ENCODE measurements around the gene HNRNPA2B1. TPM values are rescaled to one million over a fixed set of nuclear protein-coding genes. Genes with fewer than 3 reads are reported as not detected.
"Not testable (repeated sequence)": the region's sequence is repeated elsewhere in the genome, so short reads cannot be mapped to it uniquely, and the experiment has no call there.

HNRNPA2B1 gene
- total RNA-seq, 1 donor from 2014 or later = 723 TPM

DNA sequence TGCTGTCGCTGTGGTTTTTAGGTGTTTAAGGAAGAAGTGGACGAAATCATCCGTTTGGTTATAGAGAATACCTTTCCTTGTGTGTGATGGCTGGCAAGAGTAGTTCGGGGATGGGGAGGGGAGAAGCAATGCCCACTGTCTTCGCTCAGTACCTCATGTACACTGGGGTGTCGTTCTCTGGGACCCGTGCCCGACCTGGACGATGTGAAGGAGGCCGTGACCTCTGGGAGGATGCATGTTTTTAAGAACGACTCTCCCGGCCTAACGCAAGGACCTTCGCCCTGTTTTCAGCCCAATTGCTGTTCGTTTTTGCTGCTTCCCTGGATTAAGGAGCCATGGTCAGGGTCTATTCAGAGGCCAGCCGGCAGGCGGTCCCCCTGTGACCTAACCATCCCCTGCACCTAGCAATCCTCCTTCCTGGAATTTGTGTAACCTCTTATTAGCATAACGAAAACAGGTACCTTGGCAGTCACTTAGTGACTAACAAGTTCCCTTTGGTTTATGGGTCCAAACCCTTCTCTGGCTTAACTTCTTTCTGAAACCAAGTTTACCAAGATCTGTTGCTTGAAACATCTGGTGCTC is 47.2 kb downstream of the HNRNPA2B1 start:
- no peak for DNase-seq (ENCODE audit: low spot score in 2 of 2, unreplicated experiment in 2 of 2)
- H3K4me3 Mint-ChIP-seq = peak overlapping the region; percentile 67
- H3K27ac Mint-ChIP-seq = no peak overlapping the region
- H3K9me3 Mint-ChIP-seq = no peaks in the 10 kb centered on the region
- no peaks in the 10 kb centered on the region for H3K36me3 Mint-ChIP-seq
- TF ChIP-seq CTCF (IDR thresholded peaks at IDR 0.05; ENCODE audit: unreplicated experiment) = no peak
- peaks cover 43% of the 10 kb centered on the region for H3K27me3 Mint-ChIP-seq (ENCODE audit: low read depth)
- H3K4me1 Mint-ChIP-seq = peaks cover 31% of the 10 kb centered on the region

DNA sequence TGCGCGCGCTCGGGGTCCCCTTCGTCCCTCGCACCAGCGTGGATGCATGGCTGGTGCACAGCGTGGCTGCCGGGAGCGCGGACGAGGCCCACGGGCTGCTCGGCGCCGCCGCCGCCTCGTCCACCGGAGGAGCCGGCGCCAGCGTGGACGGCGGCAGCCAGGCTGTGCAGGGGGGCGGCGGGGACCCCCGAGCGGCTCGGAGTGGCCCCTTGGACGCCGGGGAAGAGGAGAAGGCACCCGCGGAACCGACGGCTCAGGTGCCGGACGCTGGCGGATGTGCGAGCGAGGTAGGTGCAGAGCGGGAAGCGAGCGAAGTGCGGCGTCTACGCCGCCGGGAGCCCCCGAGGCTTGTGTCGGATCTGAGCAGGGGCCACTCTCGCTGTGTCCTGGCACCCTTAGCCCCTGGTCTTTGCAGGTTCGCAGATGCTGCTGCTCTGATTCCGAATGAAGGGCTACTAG is 47.7 kb downstream of the HNRNPA2B1 start:
- DNase-seq (ENCODE audit: low spot score in 2 of 2, unreplicated experiment in 2 of 2); H3K27ac Mint-ChIP-seq; H3K36me3 Mint-ChIP-seq; H3K9me3 Mint-ChIP-seq: not testable (repeated sequence)
- peaks cover 31% of the 10 kb centered on the region for H3K4me1 Mint-ChIP-seq
- peak overlapping the region; percentile 67 for H3K4me3 Mint-ChIP-seq
- H3K27me3 Mint-ChIP-seq (ENCODE audit: low read depth) = peaks cover 43% of the 10 kb centered on the region

- H3K36me3 Mint-ChIP-seq = no peaks in the 10 kb centered on the region
- peak within 1 kb of the TSS; percentile 61 for H3K27ac Mint-ChIP-seq
- H3K9me3 Mint-ChIP-seq = no peaks in the 10 kb centered on the region
- peaks cover 43% of the 10 kb centered on the region for H3K27me3 Mint-ChIP-seq (ENCODE audit: low read depth)
- peak within 1 kb of the TSS; percentile 67 for H3K4me3 Mint-ChIP-seq
- TF ChIP-seq CTCF (IDR thresholded peaks at IDR 0.05; ENCODE audit: unreplicated experiment) = no peak
- peaks cover 31% of the 10 kb centered on the region for H3K4me1 Mint-ChIP-seq
- peak; percentile 51 to 73 for DNase-seq (ENCODE audit: low spot score in 2 of 2, unreplicated experiment in 2 of 2)
Observed at GRCh38 chr7:26151953-26152781, 48.4 kb downstream of the HNRNPA2B1 start, which contains the start of gene NFE2L3. Gene NFE2L3 (plus strand): TSS chr7:26152198. CDS start chr7:26152499, 301 bp downstream.

DNA sequence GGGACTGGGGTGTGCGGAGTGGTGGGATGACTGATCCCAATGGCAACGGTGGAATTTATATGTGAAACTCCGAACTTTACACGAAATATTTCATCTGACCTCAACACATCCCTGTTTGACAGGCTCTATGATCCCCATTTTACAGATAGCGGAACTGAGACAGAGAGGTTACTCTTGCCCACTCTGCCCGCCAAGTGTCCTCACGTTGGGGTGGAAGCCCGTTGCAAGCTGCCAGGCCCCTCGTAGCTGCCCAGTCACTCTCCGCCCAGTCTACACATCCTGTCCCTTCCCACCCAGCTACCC is 48.9 kb downstream of the HNRNPA2B1 start:
- H3K4me3 Mint-ChIP-seq = peak overlapping the region; percentile 65
- H3K4me1 Mint-ChIP-seq = peaks cover 29% of the 10 kb centered on the region
- no peaks in the 10 kb centered on the region for H3K9me3 Mint-ChIP-seq
- DNase-seq (ENCODE audit: low spot score in 2 of 2, unreplicated experiment in 2 of 2) = no peak
- H3K27ac Mint-ChIP-seq = peak overlapping the region; percentile 61
- peaks cover 43% of the 10 kb centered on the region for H3K27me3 Mint-ChIP-seq (ENCODE audit: low read depth)
- no peaks in the 10 kb centered on the region for H3K36me3 Mint-ChIP-seq
- no peak for TF ChIP-seq CTCF (IDR thresholded peaks at IDR 0.05; ENCODE audit: unreplicated experiment)

DNA sequence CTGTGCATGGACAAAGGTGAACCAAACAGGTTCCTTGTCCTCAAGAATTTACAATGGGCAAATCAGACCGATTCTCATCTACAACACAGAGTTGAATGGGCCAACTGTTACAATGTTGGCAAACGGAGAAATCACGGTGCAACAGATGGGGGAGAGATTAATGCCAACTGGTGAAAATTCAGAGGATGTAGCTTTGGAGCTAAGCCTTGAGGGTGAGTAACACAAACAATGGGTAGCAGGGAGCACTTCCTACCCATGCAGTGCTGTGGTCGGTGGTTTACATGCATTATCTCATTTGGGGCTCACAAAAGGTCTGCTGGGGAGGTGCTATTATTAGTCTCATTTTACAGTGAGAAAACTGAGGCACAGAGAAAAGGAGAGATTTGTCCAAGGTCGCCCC is 49.5 kb downstream of the HNRNPA2B1 start:
- Mint-ChIP-seq H3K27me3 (ENCODE audit: low read depth) (peaks cover 43% of the 10 kb centered on the region), H3K4me1 (peaks cover 25% of the 10 kb centered on the region), H3K27ac (no peak overlapping the region)

More for the DNA sequence above, 49.5 kb downstream of the HNRNPA2B1 start:
- no peaks in the 10 kb centered on the region for H3K36me3 Mint-ChIP-seq
- TF ChIP-seq CTCF (IDR thresholded peaks at IDR 0.05; ENCODE audit: unreplicated experiment) = no peak
- no peak for DNase-seq (ENCODE audit: low spot score in 2 of 2, unreplicated experiment in 2 of 2)
- peak overlapping the region; percentile 65 for H3K4me3 Mint-ChIP-seq
- H3K9me3 Mint-ChIP-seq = no peaks in the 10 kb centered on the region

All from mesothelial cell of epicardium (in vitro differentiated cells).